Measurements from ENCODE around the gene KCNQ1OT1.

Gene KCNQ1OT1

DNA sequence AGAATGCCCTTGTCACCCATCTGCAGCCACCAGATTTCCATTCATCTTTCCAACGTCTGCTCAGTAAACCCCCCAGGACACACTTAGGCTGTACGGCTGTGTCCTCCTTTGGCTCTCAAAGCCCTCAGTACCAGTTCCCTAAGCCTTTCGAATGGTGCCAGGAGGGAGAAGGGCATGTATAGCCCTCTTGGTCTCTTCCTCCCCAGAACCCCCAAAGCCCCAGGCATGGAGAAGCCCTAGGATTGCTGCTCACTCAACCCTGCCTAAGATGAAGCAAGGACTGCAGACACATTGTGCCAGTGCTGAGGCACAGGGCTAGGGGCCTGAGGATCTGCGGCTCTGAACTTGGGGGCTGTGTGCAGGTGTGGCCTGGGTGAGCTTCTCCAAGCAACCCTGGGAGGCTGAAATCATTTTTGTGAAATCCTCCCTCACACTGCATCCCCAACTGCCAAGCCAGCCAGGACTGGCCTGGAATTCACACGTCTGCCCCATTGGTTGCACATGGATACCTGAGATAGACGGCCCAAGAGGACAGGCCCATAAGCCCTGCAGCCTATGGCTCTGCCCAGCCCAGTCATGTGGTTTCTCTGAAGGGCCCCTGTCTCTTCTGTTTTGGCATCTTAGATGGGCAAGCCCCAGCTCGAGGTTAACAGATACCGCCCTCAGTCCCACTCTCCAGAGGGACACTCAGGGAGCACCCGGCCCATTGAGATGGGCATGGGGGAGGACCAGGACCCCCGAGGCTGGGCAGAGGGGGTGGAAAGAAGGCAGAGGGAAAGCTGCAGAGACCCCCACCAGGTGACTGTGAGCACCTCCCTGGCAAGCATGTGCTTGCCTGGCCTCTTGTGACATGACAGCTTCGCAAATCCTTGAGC, 34.0 kb downstream of the KCNQ1OT1 start:
- DNase-seq, result no peak

- DNase-seq, result no peak
Measured at GRCh38 chr11:2664791-2665525, 34.8 kb downstream of the KCNQ1OT1 start.

DNA sequence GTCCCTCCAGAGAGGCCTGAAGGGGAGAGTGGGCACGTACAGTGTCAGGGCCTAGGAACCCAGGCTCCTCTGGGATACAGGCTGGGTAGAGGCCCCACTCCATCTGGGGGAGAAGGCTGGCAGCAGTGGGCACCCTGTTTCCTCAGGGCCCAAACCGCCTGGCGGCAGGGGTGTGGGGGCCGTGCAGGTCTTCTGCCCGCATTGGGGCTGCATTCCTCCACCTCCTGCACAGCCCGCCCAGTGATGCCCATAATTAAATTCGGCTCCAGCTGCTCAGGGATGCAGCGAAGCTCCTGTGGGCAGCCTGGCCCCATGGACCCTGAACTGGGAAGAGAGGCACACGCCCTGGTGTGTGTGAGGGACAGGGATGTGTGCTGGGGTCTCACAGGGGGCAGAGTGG, 35.4 kb downstream of the KCNQ1OT1 start:
- no peak for DNase-seq

- no peak for DNase-seq
Measured at GRCh38 chr11:2663915-2664314, 35.9 kb downstream of the KCNQ1OT1 start.

GRCh38 chr11:2663506-2663905, 36.3 kb downstream of the KCNQ1OT1 start:
- DNase-seq, result no peak

DNA sequence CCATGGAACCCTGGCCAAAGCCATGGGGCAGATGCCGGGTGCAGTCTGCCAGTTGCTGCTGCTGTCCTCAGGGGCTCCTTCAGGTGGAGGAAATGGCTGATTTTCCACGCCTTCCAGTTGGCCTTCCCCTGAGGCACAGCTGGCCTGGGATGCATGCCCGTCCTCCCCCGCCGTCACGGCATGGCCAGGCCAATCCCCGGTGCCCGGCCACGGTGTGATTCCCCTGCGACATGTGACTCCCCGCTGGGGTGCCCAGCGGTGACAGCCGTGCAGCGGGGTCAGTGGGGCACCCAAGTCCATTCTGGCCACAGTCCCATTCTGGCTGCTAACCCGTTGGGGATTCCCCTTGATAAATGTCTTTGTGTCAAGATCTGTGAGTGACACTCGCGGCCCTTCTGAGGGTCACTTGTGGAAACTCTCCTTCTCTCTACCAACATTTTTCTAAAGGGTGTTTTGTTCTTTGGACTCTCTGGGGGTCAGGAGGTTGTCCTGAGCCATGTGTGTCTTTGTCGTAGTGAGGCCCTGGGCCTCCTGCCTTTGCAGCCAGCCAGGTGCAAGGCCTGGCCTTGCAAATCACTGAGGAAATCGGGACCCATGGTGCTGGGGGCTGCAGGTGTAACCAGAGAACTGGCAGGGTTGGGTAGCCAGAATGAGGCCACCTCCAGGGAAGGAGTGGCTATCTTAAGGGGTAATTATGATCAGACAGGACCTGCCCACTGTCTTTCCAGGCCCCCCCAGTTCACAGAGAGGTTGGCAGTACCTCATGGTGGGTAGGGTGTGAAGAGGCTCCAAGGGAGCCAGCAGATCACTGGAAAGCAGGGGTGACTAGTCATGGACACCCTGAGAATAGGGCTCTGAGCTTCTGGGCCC, 37.1 kb downstream of the KCNQ1OT1 start:
- DNase-seq, result no peak

DNA sequence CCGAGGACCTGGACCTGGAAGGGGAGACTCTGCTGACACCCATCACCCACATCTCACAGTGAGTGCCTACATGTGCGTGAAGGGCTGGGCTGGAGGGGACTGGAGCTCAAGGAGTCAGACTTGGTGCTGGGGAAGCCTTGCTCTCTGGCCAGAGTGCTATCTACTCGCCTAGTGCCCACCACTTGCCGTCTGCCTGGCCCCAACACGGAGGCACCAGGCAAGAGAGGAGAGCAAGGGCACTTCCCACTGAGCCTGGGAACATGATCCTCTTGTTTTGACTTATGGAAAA, 37.8 kb downstream of the KCNQ1OT1 start:
- no peak for DNase-seq

DNA sequence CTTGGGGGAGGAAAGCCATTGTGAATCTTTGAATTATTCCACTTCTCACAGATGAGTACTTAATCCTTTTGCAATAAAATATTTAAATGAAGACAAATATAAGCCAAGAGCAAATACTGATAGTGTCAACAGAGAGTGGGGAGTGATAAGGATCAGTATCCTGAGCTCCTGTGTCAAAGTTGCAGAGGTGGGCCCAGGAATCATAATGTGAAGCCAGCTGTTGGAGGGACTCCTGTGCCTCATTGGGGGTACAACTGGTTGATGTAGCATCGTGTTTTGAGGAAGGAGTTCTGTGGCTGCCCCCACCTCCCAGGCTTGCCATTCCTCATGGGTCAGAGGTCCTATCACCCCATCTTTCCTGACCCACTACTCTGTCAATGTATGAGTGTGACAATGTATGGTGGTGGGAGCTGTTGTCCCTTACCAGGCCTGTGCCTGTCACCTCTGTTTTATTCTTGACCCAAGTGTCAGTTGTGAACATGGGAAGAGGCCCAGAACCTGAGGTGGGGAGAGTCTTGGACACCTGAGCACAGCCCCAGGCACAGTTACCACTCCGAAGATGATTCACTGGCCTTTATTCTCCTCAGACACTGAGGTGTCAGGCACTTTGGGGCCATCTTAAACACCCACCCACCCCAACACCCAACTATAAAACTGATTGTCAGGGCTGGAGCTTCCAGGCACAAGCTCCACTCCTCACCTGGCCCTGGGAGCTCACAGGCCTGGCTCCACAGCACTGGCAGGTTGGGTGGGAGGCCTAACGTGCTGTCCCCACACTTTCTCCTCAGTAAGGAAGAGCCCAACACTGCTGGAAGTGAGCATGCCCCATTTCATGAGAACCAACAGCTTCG, 38.4 kb downstream of the KCNQ1OT1 start:
- no peak for DNase-seq

DNA sequence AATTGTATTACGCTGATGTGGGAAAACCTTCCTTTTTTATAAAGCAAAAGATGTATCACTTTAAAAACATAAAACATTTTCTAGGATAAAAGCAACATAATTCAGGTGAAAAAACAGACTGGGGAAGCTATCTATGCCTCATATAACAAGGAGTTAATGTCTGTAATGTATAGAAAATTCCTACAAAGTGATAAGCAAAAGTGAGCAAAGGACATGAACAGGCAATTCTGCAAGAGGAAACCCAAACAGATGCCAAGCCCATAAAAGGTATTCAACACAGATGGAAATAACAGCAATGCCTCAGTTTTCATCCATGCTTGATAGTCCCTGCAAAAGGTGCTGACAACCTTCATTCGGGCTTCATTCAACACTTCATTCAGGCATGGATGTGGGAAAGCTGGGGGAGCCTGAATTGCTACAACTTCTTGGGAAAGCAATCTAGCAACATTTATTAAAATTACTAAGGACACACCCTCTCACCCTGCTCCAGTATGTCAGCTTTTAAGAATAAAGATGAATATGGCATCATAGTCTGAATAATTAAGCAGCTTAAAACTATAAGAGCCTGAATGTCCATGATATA, 39.3 kb downstream of the KCNQ1OT1 start:
- no peak for DNase-seq

- no peak for DNase-seq
Measured at GRCh38 chr11:2657697-2658284, 42.0 kb downstream of the KCNQ1OT1 start.

DNA sequence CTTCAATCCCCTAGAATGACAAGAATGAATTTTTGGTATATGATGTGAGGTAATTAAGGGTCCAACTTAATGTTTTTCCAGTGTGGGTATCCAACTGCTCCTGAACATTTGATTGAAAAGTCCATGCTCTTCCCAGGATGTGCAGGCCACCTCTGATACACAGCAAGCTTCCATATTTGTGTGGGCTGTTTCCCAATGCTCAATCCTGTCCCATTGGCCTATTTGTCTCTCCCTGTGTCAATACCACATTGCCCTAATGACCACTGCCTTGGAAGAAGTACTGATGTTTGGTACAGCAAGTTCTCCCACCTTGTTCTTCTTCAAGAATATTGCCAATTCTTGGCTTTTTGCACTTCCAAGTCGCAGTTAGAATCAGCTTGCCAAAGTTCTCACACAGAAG, 42.9 kb downstream of the KCNQ1OT1 start:
- DNase-seq, result no peak

- no peak for DNase-seq
Measured at GRCh38 chr11:2655834-2656622, 43.8 kb downstream of the KCNQ1OT1 start.

DNA sequence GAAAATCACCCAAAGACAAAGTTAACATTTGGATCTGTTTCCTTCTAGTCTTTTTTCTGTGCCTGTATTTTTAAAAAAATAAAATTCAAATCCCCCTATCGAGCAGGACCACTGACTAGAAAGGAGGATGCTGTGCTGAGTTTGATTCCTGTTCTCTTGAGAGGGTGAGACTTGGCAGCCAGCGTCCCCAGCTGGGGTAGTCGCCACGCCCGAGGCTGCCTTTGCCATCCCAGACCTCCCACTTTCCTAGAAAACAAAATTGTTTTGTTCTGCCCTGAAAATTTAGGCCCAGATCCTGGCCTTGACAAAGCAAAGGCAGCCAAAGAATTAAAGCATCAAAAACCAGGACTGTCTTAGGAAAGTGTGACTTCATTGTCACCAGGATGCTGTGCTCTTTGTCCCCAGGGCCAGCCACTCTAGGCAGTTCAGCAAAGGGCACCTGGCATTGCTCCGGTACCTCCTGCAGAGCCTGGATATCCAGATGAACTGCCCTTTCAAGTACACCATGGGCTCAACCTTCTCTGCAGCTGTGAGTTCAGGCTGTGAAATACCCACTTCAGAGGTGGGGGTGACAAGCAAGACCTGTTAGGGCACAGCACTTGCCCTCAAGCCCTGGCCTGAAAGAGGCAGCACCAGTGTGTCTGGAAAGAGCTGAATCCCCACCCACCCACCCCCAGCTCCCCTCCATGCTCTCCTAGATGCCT, 44.6 kb downstream of the KCNQ1OT1 start:
- no peak for DNase-seq

DNA sequence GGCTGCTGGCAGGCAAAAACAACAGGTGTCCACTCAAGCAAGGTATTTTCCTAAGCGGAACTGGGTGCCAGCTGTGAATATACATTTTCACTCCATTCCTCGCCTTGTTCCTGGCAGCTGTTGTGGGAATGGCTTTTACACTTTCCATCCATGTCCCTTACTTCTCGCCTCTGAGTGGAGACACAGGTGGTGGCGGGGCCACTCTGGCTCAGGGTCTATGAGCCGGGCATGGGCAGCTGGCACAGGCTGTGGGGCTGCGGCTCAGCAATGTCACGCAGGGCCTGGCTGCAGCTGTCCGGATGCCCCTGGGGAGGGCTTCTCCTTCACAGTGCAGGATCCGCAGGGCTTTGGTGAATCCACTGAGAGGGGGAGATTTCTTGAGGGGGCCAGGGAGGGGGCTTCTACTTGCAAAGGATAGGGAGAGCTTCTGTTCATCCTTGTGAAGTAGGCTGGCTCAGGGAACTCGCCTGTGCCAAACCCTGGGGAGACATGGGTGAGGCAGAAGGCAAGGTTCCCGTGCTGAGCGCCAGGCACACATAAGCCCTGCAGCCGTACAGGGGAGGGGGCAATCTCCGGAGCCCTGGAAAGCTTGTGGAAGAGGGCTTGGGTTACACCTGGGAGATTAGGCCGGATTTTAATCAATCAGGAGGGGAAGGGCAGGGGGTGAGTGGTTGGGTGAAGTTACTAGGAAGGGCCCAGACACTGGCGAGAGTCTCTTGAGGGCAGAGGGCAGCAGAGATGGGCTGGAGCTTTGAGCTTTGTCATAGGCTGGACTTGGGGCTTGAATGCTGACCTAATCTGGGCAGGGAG, 45.7 kb downstream of the KCNQ1OT1 start:
- DNase-seq, result no peak

- no peak for DNase-seq
Measured at GRCh38 chr11:2653198-2653551, 46.6 kb downstream of the KCNQ1OT1 start.

- no peak for DNase-seq
Measured at GRCh38 chr11:2652333-2653197, 47.2 kb downstream of the KCNQ1OT1 start.

- DNase-seq, result no peak
Measured at GRCh38 chr11:2651826-2652271, 47.9 kb downstream of the KCNQ1OT1 start.

- DNase-seq, result no peak
Measured at GRCh38 chr11:2651054-2651617, 48.7 kb downstream of the KCNQ1OT1 start.
